HG02970 (cell line): ENCODE results near the gene OR8D2.
A peak's percentile ranks its signal among the peaks of the same experiment; 100 is the strongest.

Source experiments
- ATAC-seq: cut with Tn5 transposase; IDR thresholded peaks from one replicate; pipeline ENCODE4 v1.9.1; 2021; ENCODE audit warnings: mild to moderate bottlenecking, moderate library complexity, moderate number of reproducible peaks; ENCODE audit not compliant: unreplicated experiment, low FRiP score

The OR8D2 gene, protein sequence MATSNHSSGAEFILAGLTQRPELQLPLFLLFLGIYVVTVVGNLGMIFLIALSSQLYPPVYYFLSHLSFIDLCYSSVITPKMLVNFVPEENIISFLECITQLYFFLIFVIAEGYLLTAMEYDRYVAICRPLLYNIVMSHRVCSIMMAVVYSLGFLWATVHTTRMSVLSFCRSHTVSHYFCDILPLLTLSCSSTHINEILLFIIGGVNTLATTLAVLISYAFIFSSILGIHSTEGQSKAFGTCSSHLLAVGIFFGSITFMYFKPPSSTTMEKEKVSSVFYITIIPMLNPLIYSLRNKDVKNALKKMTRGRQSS

DNA sequence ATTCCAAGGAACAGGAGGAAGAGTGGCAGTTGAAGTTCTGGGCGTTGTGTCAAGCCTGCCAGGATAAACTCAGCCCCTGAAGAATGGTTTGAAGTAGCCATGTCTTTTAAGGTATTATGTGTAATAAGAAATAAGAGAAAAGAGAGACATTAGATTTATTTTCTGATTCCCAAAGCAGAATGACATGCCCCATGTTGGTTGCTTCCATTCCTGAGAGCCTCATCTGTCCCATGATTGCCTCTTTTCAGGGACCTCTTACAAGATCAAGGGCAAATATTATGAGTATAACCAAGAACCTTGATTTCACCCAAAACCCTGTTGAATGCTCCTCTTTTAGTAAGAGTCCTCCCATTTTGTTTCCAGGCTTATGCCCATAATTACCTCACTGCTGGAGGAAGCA is at the start of gene OR8D2:
Gene OR8D2, minus strand, starts transcription at position 101 of the 400 bp plus-strand sequence. Its CDS starts 0 bp downstream, at position 101.
- ATAC-seq: no peak

DNA sequence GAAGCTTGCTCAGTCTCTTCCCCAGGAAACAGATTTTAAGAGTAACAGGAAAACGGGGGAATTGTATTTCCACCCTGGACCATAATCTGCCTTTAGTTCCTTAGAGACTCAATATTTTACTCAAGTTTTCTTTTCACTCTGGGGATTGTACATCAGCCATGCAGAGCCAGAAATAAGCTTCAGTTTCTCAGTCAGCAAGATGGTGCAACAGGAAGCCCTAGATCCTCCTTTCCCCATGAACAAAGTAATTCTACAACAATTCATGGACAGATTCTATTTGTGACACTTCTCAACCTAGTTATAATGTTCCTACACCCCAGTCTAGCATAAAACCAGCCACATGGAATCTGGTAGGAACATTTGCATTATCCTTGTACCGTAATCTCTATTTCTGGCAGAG is 39.6 kb upstream of the OR8D2 start:
- ATAC-seq: no peak

DNA sequence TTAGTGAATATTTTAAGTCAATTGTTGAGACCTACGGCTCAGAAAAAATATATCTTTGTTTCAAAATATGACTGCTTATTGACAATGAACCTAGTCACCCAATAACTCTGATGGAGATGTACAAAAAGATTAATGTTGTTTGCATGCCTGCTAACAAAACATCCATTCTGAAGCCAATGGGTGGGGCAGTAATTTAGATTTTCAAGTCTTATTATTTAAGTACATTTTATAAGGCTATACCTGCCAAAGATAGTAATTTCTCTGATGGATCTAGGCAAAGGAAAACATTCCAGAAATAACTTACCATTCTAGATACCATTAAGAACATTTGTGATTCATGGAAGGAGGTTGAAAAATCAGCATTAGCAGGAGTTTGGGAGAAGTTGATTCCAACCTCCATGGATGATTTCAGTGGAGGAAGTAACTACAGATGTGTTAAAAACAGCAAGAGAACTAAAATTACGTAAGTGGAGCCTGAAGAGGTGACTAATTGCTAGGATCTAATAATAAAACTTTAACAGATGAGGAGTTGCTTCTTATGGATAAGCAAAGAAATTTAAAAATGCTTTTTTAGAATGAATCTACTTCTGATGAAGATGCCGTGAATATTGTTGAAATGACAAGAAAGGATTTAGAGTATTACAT is 26.4 kb upstream of the OR8D2 start:
- ATAC-seq: no peak

DNA sequence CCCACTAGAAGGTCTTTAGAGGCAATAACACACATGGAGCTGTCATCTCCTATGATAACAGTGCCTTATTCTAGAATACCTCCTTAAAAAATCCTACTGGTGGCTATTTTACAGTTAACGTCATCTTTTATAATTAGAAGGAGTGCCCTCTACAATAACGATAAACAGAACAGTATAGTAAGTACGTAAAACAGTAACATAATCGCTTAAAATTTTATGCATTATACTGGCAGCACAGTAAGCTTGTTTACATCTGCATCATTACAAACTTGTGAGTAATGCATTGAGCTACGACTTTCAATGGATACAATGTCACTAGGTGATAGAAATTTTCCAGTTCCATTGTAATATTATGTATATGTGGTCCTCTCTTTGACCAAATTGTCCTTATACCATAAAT is 24.3 kb upstream of the OR8D2 start:
- ATAC-seq: no peak

DNA sequence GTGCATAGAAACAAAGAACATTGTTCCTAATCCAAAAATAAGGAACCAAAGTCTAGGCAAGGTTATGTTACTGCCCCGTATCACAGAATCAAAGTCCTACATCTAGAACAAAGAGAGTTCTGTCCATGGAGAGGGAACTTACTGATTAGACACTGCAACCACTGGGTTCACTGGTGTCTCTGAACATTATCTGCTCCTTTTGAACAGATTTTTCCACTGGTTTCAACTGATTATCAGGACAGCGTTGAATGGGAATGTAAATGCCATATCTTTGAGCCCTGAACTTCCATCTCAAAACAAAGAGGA is 20.1 kb upstream of the OR8D2 start:
- ATAC-seq: no peak

DNA sequence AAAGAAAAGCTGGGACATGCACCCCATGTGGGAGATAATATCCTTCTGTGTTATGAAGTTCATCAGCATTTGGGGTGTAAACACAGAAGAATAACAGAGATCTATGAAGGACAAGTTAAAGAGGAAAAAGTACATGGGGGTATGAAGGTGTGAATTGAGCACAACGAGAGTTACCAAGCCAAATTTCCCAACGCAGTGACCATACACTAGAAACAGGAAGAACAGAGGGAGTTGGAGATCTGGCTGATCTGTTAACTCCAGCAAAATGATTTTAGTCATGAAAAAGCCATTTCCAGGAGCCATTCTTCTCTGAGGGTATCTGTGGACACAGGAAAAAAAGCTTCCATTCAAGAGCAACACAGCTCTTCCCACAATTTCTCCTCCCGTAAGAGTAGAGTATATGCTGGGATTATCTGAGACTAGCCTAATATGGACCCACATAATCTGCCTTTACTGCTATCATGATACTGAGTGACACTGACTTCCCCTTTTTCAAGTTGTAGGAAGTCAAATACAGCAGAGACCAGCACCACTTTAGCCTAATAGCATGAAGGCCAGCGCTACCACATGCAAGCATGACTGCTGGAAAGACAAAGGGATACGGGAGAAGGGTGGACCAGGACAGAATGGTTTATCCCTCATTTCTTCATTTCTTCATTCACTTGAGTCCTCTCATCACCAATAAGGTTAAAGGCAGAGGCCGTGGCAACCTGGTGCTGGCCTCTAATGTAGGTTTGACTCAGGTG is 19.6 kb upstream of the OR8D2 start:
- no peak for ATAC-seq

DNA sequence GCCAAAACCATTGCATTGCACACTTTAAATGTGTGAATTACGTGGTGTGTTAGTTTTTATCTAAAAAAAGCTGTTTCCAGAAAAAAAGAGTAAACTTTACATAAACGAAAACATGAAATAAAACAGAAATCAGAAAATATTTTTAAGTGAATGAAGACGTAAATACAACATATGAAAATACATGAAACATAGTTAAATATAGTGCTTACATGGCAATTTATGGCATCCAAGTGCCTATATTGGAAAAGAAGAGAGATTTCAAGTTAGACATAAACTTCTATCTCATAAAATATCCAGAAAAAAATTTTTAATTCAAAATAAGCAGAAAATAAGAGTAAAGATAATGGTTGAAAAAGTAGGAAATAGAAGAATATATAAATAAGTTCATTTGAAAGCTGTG is 11.9 kb upstream of the OR8D2 start:
- ATAC-seq: no peak

DNA sequence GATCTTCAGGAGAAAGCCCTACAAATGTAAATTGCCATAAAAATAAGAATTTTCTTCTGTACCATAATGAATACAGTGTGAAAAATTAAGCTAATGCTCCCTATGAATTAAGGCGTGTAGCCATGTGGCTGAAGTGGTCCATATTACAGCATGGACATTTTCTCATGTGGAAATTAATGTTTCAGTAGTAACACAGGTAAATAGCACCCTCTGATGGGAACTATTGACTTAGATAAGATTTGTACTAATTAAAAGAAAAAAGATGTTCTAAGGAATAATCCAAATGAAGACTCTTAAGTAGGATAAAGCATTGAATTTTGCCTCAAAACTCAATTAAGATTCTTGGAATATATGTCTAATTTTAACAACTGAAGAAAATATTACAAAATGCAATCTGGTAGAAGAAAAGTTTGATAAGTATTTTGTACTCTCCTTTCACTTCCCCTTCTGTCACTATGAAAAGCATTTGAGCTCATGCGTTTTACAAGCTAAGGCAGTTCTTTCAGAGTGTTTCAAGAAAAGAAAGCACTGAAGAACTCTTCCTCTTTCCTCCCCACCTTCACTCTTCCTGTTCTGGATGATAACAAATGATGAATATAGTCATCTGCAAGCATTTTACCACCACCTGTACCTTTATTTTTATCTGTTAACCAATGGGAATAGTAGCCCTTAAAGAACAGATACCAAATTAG is 9.9 kb upstream of the OR8D2 start:
- peak; percentile 88 for ATAC-seq

DNA sequence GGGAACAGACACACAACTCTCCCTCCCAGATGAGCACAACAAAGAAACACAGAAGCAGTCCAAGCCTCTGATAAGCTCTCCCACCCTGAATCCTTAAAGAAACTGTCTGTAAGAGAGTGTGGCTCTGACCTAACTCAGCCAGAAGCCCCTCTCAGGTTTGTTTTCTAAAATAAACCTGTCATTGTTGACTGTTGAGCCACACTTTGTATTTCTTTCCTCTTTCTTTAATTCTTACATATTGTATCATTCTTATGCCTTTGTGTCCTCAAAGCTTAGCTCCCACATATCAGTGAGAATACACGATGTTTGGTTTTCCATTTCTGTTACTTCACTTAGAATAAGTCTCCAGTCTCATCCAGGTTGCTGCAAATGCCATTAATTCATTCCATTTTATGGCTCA is 7.8 kb upstream of the OR8D2 start:
- ATAC-seq: no peak

DNA sequence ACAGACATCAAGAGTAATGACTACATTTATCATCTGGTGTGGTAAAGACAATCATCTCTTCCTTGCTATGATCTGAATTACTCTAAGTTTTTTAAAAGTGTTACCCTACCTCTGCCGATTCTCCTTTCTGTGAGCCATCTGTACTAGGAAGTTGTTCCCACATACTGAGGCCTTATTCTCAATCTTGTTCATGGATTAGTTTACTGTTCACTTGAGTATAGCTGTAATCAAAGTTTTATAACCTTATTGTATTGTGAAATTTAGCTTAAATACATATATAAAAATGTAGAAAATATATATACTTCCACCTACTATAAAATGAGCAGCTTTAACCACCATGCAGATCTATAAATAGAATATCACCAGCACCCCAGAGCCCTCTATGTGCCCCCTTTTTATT is 2.4 kb upstream of the OR8D2 start:
- ATAC-seq: no peak

DNA sequence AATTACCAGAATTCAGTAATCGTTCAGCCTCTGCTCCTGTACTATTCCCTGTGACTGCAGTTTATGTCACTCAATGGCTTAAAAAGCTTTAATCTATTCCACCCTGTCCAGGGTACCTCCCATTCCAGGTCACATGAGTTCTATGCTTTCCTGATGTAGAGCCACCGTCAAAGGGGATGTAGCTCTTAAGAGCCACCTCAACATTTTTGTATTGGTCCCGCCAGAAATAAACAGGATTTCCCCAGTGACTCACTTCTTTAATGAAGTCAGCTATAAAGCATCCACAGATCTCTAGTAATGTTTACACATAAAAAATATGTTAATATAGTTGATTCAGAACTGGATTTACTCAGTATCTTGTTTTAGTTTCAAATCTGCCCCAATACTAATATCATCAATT is 4.9 kb downstream of the OR8D2 start:
- ATAC-seq: no peak

DNA sequence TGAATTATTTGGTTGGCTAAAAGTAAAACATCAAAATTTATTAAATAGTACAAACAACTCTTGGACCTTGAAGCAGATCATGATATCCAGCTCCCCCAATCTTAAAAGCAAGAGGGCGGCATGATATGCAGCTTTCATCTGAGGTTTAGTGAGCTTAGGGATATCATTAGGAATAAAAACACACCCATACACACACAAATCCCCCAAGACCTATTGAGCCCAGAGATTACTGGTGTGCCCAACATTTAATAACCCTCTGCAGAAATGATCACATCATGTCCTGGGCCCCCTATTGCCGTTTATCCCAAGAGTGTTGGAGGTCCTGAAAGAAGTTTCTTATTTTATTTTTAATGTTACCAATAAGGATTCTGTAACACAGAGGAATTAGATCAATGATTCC is 6.1 kb downstream of the OR8D2 start, which contains the start of gene OR8D1:
Gene OR8D1, minus strand, starts transcription at position 101 of the 400 bp plus-strand sequence. CDS start 3,183 bp downstream, outside the sequence.
- no peak for ATAC-seq

DNA sequence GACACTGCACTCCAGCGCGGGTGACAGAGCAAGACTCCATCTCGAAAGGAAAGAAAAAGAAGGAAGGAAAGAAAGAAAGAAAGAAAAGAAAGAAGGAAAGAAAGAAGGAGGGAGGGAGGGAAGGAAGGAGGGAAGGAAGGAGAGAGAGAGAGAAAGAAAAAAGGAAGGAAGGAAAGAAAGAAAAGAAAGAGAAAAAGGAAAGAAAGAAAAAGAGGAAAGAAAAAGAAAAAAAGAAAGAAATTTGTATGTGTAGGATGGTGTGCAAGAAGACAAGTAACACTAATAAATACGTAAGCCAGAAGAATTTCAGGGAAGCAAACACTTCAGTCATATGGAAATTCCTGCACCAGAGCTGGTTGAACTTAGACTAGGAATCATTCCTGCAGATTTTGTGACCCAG is 6.9 kb downstream of the OR8D2 start:
- no peak for ATAC-seq

DNA sequence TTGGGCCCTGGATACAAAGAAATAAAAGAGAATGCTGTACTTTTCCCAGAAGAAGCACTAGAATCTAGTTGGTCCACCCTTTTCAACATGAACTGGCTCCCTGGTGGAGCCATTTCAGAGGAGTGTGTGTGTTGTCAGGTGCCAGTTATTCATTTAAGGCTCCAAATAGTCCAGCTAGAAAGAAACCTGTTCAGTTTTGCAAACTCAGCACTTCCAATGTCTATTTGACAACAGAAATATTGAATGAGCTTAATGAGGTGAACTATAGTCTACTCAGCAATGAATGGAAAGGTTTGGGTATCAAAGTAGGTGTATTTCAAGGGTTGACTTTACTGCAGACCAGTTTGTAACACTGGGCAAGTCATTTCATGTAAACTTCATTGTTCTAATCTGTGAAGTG is 8.3 kb downstream of the OR8D2 start:
- no peak for ATAC-seq

DNA sequence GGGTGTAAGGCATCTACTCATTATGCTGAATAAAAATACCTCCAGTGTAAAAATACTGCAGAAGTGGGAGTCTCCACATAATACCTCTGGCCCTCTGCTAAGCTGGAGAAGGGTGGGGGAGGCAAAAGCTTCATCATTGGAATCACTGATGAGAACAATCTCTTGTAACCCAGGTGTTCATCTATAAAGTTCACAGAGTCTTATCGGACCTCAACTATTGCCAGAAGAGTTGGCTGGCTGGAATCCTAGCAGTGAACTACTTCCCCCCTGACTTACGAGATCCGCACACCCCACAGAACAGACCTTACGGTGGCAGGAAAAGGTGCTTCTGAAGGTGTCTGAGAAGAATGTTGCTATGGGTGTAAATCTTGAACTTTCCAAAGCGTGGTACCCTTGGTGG is 8.7 kb downstream of the OR8D2 start:
- no peak for ATAC-seq

DNA sequence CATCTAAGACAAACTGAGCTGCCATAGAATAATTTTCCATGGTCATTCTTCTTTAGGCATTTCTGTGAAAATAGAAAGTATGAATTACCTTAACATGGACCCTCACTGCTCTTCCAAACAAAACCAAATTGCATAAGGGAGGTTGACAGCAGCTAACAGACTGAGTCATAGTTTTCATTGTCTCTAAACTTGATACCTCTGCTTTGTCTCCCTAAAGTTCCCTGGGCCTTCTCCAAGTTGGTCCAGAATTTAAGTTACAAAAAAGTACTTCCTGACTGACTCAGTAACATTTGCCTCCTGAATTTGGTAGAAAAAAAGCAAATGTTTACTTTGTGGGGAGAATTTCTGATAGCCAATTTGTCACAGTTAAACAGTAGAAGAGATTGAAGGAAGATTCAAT is 9.3 kb downstream of the OR8D2 start:
- ATAC-seq: no peak

DNA sequence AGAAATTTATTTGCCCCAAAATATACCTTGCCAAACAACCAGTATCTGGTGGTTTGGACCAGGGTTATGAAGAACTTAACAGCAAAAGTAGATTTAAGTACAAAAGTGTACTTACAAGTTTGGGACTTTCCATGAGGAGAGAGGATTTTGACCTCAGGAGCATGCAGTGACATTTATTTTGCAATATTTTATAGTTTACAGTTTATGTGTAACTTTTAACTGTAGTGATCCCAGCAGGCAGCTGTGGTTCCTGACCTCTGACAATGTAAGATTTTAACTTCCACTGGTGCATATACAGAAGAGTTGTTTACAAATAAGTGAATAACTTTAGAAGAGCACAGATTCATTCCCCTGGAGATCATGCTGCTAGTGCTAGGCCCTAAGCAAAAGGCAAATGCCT is 12.9 kb downstream of the OR8D2 start:
- no peak for ATAC-seq

DNA sequence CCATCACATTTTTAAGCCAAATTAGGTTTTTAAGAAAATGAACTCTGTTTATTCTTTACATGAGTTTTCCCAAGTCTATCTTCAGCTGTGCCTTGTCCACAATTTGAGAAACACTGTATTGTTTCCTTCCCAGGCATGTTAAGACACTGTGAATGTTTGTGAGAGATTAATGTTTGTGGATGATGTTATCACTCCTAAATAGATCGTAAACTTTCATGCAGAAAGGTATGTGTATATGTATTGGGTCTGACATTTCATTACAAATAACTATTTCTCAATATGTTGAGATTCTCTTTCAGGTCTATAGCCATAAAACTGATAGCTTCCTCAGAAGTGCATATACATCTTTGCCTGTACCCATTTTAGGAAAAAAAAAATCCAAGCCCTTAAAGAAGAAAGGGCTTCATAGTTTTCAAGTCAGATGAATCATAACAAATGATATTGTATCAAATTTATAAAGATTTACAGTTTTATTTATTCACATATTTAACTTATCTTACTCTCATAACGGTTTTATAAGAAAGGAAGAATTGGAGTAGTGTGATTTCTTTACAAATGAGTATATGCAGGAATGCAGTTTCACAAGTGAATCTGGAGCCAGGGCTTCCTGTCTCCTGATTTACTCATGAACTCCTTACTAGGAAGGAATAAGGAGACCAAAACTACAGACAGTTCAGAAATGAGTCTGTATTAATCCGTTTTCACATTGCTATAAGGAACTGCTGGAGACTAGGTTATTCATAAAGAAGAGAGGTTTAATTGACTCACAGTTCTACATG is 17.5 kb downstream of the OR8D2 start:
- no peak for ATAC-seq

DNA sequence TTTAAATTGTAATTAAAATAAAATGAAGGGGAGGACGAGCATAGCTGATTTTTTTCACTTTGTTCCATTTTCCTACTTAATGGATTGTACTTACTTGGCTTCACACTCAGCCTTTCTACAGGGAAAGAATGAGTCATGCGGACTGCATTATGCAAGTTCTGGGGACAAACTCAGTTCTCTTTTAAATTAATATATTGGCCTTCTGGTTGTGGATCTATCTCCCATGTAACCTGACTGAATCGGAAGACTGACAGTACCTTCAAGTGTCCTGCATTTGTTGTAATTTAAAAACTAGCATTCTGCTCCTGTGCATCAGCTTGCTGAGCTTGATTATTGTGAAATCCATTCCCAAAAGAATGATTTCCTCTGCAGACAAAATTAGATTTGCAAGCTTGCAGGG is 18.4 kb downstream of the OR8D2 start:
- ATAC-seq: no peak

DNA sequence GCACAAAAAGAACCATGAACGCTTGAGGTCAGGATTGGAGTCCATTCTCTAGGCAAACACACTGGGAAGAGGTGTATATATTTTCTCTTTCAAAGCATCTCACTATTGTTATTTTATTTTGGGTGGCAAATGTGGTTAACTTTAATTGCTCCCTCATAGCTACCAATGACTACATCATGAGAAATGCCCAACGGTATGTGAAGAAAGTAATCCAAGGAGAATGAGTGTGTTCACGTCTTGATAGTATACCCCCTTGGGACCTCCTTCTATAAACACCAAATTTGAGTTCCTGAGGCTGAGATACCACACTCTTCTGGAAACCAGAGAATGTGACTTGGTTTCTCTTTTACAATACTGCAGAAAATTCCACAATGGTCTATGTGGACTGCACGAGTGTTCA is 22.1 kb downstream of the OR8D2 start:
- no peak for ATAC-seq
